CD4-positive, alpha-beta T cell treated with Interleukin-6 for 4 hours (primary cell): ENCODE data around the gene RAI14.

Source experiments
- DNase-seq: peaks from one replicate; pipeline ENCODE4 v3.0.0-alpha.2; 2020; ENCODE audit warnings: mixed read lengths

RAI14 gene

GRCh38 chr5:34680896-34681295 is 24.8 kb downstream of the RAI14 start:
- no peak for DNase-seq

- no peak for DNase-seq
Observed at GRCh38 chr5:34682926-34683623, 26.9 kb downstream of the RAI14 start.

- no peak for DNase-seq
Observed at GRCh38 chr5:34684281-34684979, 28.3 kb downstream of the RAI14 start.

GRCh38 chr5:34684980-34685352 is 28.8 kb downstream of the RAI14 start:
- DNase-seq, result no peak

- DNase-seq, result no peak
Observed at GRCh38 chr5:34685485-34686165, 29.5 kb downstream of the RAI14 start.

- no peak for DNase-seq
Observed at GRCh38 chr5:34686762-34687268, 30.7 kb downstream of the RAI14 start.

- no peak for DNase-seq
Observed at GRCh38 chr5:34687269-34688011, 31.3 kb downstream of the RAI14 start.

- DNase-seq, result no peak
Observed at GRCh38 chr5:34688015-34688810, 32.1 kb downstream of the RAI14 start.

GRCh38 chr5:34690301-34690700 is 34.2 kb downstream of the RAI14 start:
- DNase-seq, result no peak

- DNase-seq, result no peak
Observed at GRCh38 chr5:34690898-34691297, 34.8 kb downstream of the RAI14 start.

- DNase-seq, result no peak
Observed at GRCh38 chr5:34691326-34691725, 35.2 kb downstream of the RAI14 start.

GRCh38 chr5:34692786-34693185 is 36.7 kb downstream of the RAI14 start:
- no peak for DNase-seq

GRCh38 chr5:34694012-34694411 is 37.9 kb downstream of the RAI14 start:
- DNase-seq, result no peak

GRCh38 chr5:34694685-34695084 is 38.6 kb downstream of the RAI14 start:
- DNase-seq, result no peak

- DNase-seq, result no peak
Observed at GRCh38 chr5:34695275-34696027, 39.3 kb downstream of the RAI14 start.

GRCh38 chr5:34697308-34698108 is 41.4 kb downstream of the RAI14 start:
- DNase-seq, result no peak

GRCh38 chr5:34698109-34698419 is 41.9 kb downstream of the RAI14 start:
- no peak for DNase-seq

GRCh38 chr5:34698754-34699153 is 42.6 kb downstream of the RAI14 start:
- no peak for DNase-seq

GRCh38 chr5:34699155-34700077 is 43.3 kb downstream of the RAI14 start:
- DNase-seq, result no peak

- DNase-seq, result no peak
Observed at GRCh38 chr5:34700078-34700452, 43.9 kb downstream of the RAI14 start.
